GM12891 (cell line): ENCODE data around the gene COA5.
A peak's percentile ranks its signal among the peaks of the same experiment; 100 is the strongest.

Experiments used
- DNase-seq: peaks from one replicate; pipeline ENCODE4 v3.0.0; 2011; ENCODE audit warnings: low spot score; ENCODE audit not compliant: insufficient read length
- FAIRE-seq: peaks from 2 replicates; lab custom pipeline; 2011; peaks lifted over from hg19 to GRCh38; lab: Jason Lieb, UNC
- PAX5 ChIP-seq: IDR thresholded peaks from 2 replicates; pipeline ENCODE4 v1.6.1; 2011; ENCODE audit warnings: low read length, moderate library complexity, mild to moderate bottlenecking; ENCODE audit not compliant: insufficient read depth, severe bottlenecking
- POLR2A ChIP-seq: IDR thresholded peaks from 2 replicates; pipeline ENCODE4 v1.6.1; 2011; ENCODE audit warnings: low read depth, low read length, control low read depth
- POLR2AphosphoS5 ChIP-seq: IDR thresholded peaks from 2 replicates; pipeline ENCODE4 v1.6.1; 2011; ENCODE audit warnings: low read depth, low read length, control low read depth
- POU2F2 ChIP-seq: IDR thresholded peaks from 2 replicates; pipeline ENCODE4 v1.6.1; 2011; ENCODE audit warnings: low read depth, mild to moderate bottlenecking, control low read depth, low read length, moderate library complexity
- SPI1 ChIP-seq: IDR thresholded peaks from 2 replicates; pipeline ENCODE4 v1.6.1; 2011; ENCODE audit warnings: low read depth, low read length, control low read depth
- TAF1 ChIP-seq: IDR thresholded peaks from 2 replicates; pipeline ENCODE4 v1.6.1; 2011; ENCODE audit warnings: low read depth, low read length, control low read depth

Gene COA5

DNA sequence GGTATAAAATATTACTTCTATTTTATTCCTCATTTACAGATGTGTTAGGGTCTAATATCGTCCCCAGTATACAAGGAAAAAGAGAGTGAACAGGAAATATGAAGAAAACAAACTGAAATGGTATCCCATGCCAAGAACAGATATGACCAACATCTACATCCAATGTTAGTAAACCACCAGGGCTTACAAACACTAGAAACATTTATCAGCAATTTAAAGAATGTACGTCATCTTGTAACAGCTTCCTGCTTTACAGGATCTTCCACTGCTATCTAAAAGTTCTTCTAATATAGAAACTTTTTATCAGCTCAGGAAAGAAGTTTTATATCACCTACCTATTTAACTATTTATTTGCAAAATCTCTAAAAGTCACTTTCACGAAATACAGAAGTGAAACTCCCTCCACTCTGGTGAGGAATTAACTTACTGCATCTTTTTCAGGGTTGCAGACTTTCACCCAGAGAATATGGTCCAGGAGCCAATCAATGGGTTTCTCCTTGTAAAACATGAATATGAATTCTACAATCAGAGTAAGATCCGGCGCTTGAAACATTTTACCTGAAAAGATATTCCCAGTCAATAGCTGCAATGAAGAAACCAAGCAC, 35.3 kb upstream of the COA5 start:
- TF ChIP-seq TAF1 (no peak), SPI1 (peak; percentile 95)
- FAIRE-seq (no peak), DNase-seq (no peak)

DNA sequence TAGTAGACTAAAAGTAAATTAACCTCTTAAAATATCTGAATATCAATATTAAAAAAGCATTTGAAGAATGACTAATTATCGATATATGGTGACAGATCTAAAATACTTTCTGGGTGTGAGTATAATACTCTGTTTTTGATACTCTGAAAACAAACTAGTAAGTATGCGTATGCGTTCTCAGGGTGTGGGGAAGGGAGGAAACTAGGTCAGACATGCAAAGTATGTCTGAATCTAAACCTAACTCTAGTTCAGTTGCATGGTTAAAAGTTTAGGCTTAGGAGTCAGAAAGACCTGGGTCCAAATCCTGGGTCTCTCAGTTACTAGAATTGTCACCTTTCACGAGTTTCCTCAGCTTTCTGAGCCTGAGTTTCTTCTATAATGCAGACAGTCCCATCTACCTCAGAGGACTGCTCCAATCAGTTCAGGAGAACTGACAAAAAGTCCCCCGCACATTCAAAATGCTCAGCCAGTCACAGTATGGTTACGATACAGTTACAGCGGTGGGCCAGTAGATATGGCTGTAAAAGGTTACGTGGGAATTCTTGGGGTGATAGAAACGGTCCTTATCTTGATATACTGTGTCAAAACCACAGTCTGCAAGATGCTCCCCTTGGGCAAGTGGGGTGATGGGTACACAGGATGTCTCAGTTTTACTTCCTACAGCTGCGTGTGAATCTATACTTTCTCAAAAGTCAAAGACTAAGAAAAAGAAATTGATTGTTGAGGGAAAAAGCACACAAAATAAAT, 29.3 kb upstream of the COA5 start:
- FAIRE-seq (peak; percentile 79), DNase-seq (peak; percentile 36)
- TF ChIP-seq TAF1 (no peak), POLR2AphosphoS5 (no peak)

DNA sequence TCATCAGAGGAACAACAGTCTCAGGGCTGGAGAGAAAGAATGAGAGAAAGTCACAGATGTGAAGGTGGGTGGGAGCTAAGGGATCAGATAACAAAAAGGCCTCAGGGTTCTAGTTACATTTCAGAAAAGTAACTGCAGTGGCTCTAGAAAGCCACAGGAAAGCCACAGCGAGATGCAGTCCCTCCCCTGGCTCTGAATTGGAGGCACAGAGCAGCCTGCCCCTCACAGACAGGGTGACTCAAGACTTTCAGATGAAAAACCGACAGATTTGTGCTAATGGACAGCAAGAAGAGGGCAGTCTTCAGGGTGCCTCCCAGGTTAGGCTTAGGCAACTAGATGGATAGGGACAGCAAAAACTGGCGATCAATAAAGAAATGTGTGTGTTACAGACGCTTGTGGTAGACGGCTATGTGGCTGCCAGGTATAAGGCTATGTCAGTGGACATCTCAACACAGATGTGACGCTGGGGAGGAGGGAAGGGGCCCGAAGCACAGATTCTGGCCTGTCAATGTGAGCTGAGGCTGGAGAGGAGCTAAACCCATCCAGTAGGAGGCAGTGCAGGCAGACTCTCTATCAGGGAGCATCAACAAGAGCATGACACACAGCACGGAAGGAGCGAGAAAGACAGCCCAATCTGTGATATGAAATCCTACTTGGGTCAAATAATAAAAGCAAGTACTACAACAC, 26.2 kb upstream of the COA5 start:
- FAIRE-seq (peak; percentile 33), DNase-seq (no peak)
- no peak for TF ChIP-seq TAF1
- no peak for TF ChIP-seq PAX5
- no peak for TF ChIP-seq POLR2AphosphoS5
- no peak for TF ChIP-seq POLR2A
- no peak for TF ChIP-seq SPI1
- TF ChIP-seq POU2F2: no peak

DNA sequence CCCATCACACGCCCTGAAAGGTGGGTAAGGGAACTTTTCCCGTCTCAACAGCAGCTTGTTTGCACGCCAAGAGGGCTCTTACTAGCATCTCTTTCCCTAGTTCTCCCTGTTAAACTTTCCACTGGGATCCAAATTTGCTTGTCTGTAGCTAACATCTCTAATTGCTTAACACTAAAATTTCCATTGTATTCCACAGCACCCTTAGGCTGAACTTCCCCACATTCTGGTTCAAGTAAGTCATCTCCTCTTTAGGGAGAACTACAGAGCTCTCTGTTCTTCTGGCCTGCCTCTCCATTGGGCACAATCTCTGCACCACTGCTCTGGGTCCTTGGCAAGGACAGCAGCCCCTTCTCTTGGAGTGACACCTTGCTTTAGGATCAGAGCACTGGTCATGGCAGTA, 24.0 kb upstream of the COA5 start:
- TF ChIP-seq POU2F2 (no peak), TAF1 (no peak), POLR2A (no peak), SPI1 (no peak), POLR2AphosphoS5 (no peak), PAX5 (no peak)
- DNase-seq (no peak), FAIRE-seq (no peak)

DNA sequence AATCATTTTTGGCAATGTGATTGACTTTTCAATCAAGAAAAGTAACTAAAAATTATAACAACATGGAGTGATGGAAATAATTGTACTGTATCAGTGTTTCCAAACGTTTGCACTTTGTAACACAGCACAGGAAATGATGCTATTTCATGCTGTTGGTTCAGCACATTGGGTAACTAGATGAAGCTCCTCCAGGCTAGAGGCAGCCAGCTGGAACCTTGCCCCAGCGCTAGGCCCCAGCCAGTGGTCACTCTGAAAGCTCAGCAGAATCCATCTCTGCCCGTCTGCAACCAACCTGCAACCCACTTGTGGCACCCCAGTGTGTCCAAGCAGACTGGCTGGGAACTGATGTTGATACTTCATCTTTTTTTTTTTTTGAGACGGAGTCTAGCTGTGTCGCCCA, 15.3 kb upstream of the COA5 start:
- no peak for FAIRE-seq
- TF ChIP-seq PAX5: peak; percentile 42
- no peak for TF ChIP-seq TAF1
- no peak for DNase-seq

DNA sequence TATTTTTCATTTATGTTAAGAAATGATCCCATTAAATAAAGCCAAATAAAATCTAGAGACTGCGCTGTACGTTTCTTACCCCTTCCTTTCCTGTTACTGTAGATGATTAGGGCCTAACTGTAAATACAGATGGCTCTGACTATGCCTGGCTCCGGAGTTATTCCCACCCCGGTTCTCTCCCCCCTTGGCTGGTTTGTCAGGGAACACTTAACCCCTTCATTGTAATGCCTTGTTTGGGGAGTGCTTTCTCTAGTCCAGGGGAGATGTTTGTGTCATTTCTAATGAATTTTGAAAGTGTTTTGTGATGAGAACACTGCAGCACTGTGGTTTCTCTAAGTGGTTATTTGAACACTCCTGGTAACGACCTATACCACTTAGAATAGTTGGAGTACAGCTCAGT, 8.8 kb upstream of the COA5 start:
- TF ChIP-seq PAX5: no peak
- TF ChIP-seq TAF1: no peak
- FAIRE-seq (no peak), DNase-seq (no peak)

DNA sequence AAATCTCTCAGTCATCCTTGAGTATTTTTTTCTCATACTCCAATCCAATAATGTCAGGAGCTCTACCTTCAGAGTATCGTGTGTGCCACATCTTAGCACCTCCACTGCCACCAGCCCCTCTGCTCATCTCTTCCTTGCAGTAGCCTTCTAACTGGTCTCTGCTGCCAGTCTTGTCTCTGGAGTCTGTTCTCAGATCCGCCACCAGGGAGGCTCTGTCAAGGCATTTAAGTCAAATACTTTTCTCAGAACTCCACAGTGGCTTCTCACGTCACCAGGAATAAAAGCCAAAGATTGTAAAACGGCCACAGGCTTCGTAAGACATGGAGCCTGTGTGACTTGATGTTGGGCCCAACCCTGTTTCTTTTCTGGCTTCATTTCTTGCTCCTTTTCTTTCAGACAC, 7.2 kb upstream of the COA5 start:
- no peak for DNase-seq
- FAIRE-seq: no peak
- TF ChIP-seq POLR2AphosphoS5 (no peak), PAX5 (no peak), POU2F2 (no peak), TAF1 (no peak), POLR2A (no peak), SPI1 (no peak)

DNA sequence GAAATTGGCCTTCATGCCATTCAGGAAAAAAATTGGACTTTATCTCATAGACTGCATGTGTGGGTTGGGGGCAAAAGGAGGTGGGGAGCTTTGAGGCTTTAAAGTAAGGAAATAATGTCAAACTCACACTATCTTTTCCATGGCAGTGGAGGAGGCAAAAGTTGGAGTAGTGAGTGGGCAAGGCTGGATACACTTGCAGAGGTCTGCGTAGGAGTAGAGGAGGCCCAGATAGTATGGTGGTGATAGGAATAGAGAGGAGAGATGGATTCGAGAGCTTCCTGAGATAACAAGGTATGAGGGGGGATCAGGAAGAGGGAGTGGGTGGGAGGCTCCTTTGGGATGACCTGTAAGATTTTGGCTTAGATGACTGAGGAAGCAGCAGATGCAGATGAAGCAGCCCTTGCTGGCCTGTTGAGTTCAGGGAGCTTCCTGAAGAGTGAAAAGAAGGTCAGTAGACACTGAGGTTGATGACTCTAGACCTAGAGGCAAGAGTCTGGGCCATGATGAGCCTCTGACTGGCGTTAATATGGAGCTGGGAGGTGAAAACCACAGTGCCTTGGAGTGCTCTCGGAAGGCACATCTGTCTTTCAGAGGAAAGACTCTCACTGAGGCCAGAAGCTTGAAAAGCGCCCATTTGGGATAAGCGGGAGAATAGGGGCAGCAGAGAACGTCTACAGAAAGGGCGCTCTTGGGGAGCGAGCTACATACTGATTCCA, 5.9 kb upstream of the COA5 start:
- FAIRE-seq (no peak), DNase-seq (no peak)
- TF ChIP-seq TAF1: no peak
- TF ChIP-seq POLR2AphosphoS5: no peak

DNA sequence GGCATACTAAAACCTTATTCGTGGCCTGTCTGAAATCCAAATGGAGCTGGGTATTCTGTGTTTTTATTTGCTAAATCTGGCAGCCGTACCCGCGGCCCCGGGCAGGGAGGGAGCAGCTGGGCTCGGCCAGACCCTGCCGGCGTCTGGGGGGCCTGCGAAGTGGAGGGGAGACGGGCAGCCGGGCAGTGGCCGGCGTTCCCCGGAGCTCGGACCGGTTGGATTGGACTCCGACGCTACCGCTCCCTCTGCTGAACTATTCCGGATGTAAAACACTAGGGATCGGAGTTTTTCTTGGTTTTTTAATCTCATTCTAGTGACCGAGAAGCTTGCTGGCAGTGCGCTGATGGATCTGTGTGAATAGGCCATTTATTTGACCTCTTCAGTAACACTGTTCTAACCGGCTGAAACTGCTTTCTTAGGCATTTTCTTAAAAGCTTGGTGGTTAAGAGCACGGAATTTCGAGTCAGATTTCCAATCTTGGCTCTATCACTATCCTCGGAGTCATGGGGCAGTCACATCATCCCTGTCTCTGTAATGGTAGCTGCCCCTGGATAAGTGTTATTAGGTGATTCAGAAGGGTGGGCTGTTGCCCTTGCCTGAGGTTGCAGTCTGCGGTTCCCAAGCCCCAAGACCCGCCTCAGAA, 771 bp upstream of the COA5 start:
- TF ChIP-seq POU2F2 (no peak), TAF1 (no peak), POLR2AphosphoS5 (no peak), SPI1 (no peak), PAX5 (no peak), POLR2A (no peak; the same call in 1 of the 2 replicates)
- FAIRE-seq: no peak
- DNase-seq: no peak

DNA sequence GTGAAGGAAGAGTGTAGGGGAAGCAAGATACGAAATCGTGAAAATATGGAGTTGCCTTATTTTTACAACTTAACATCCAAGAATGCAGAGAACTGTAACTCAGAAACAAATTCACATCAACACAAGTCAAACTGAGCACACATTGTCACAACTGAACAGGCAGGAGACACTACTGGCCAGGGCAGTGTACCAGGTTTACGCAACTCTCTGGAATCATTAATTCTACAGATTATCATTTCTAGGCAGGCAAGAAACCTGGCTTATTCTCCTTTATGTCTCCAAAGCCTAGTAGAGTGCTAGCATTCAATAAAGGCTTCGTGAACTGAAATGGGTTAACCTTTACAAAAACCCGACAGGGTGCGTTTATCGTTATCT, 584 bp downstream of the COA5 start:
- DNase-seq (no peak), FAIRE-seq (no peak)
- TF ChIP-seq POLR2A (no peak), SPI1 (no peak), POU2F2 (no peak), POLR2AphosphoS5 (no peak), TAF1 (no peak), PAX5 (no peak)
